GM06990 (cell line): ENCODE results near the gene RDH8.

Experiments used
- DNase-seq: peaks from one replicate; pipeline ENCODE4 v3.0.0-alpha.2; 2011; ENCODE audit not compliant: insufficient read length; ENCODE audit errors: extremely low read depth
- H3K27me3 ChIP-seq: replicated peaks from 2 replicates; pipeline ENCODE4 v1.6.0; 2011; ENCODE audit warnings: low read length; ENCODE audit not compliant: control insufficient read depth, insufficient read depth
- H3K36me3 ChIP-seq: 2 replicates; pipeline ENCODE4 v1.5.1; 2011; ENCODE audit warnings: low read length; ENCODE audit not compliant: control insufficient read depth, insufficient read depth
- H3K4me3 ChIP-seq: replicated peaks from 2 replicates; pipeline ENCODE4 v1.5.1; 2011; ENCODE audit warnings: low read depth, mild to moderate bottlenecking, control low read depth, low read length
- CTCF ChIP-seq: IDR thresholded peaks from 2 replicates; pipeline ENCODE4 v1.5.1; 2011; ENCODE audit warnings: low read length, control low read depth, mild to moderate bottlenecking, inconsistent platforms; ENCODE audit not compliant: insufficient read depth, poor library complexity, severe bottlenecking

RDH8 gene

DNA sequence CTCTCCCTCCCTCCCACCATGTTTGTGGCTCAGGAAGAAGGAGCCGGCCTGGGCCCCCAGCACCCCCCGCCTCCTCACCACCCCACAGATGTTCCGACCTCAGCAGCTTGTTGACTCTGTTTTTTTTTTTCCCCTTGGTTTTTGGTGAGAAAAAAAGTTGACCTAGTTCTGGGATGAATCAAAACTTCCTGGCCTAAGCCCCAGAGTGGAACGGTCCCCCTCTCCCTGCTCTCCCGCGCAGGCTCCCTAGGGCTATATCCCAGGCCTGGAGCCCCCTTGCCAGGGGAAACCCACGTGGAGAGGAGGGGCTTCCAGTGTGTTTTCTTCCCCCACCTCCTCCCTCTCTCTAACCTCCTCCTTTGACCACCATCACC is 7.0 kb upstream of the RDH8 start:
- Histone ChIP-seq H3K36me3 (no peaks in the 10 kb centered on the region), H3K27me3 (peaks cover 3% of the 10 kb centered on the region), H3K4me3 (no peak overlapping the region)
- no peak for DNase-seq
- TF ChIP-seq CTCF = no peak

DNA sequence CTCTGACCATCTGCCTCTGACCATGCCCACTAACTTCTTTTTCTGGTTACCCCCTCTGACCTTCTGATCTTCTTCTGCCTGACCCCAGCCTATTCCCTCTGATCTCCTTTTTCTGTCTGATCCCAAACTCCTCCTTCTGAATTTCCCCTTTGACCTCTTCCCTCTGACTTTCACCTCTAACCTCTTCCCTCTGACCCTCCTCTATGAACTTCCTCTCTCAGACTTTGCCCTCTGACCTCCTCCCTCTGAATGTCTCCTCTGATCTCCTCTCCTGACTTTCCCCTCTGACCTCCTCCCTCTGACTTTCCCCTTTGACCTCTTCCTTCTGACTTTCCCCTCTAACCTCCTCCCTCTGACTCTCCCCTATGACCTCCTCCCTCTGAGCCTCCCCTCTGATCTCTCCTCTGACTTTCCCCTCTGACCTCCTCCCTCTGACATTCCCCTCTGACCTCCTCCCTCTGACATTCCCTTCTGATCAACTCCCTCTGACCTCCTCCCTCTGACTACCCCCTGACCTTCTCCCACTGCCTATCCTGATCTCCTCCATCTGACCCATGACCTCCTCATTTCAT is 6.4 kb upstream of the RDH8 start:
- no peak for TF ChIP-seq CTCF
- no peaks in the 10 kb centered on the region for H3K36me3 ChIP-seq
- DNase-seq = no peak
- peaks cover 3% of the 10 kb centered on the region for H3K27me3 ChIP-seq
- no peak overlapping the region for H3K4me3 ChIP-seq

DNA sequence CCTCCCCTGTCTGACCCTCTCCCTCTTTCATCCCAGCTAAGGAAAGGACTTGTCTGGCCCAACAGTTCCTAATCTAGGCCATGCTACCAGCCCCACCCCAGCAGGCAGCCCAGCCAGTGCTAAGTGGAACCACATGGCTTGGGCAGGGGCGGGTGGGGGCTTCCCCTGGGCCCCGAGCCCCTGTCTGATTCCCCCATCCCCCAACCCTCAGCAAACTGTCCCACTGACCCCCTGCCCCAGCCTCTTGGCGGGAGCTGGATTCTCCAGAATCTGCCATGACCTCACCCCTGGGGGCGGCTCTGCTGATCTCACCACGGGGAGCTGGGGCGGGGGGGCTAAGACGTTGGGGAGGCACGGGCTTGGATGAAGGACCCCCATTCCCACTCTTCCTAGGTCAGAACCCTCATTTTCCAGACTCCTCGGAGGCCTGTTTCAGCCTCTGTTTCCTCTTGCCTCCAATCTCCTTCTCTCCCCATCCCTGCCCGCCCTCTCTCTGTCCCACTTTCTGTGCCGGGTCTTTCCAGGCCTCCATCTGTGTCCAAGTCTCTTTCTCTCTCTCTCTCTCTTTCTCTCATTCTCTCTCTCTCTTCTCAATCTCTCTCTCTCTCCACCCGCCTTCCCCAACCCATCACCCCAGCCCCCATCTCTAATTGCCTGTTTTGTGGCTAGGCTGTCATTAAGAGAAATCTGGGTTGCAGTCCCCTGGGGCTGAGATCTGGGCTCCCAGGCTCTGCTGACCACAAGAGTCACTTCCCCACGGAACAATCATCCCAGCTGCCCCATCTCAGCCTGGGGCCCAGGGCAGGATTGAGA is 5.7 kb upstream of the RDH8 start:
- no peak for TF ChIP-seq CTCF
- peaks cover 3% of the 10 kb centered on the region for H3K27me3 ChIP-seq
- no peak for DNase-seq
- H3K36me3 ChIP-seq = no peaks in the 10 kb centered on the region
- H3K4me3 ChIP-seq = no peak overlapping the region

- TF ChIP-seq CTCF = no peak
- no peak overlapping the region for H3K4me3 ChIP-seq
- no peak for DNase-seq
- no peaks in the 10 kb centered on the region for H3K36me3 ChIP-seq
- H3K27me3 ChIP-seq = peaks cover 3% of the 10 kb centered on the region
These were observed 5.0 kb upstream of the RDH8 start for GRCh38 chr19:10008184-10008765.

DNA sequence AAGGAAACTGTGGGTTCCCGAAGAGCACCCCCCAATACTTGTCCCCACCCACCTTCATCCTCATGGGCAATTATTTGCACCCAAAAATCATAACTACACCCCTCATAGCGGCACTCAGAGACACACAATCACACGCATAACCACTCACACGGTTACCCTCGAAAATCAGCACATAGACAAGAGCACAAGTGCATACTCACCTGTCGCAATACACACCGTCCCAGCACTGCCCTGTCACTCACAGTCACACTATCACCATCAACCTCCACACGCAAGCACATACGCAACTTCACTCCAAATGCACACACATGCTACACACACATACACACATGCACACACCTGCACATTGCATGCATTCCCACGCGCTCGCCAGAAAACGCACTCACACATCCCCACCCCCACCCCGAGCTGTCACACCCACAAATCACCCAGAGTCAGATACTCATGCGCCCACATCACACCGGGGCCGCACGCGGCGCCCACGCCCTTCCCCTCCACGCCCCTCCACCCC is 3.5 kb upstream of the RDH8 start:
- H3K27me3 ChIP-seq = peaks cover 5% of the 10 kb centered on the region
- no peak for TF ChIP-seq CTCF

More for the DNA sequence above, 3.5 kb upstream of the RDH8 start:
- DNase-seq = no peak
- no peaks in the 10 kb centered on the region for H3K36me3 ChIP-seq
- H3K4me3 ChIP-seq = no peak overlapping the region
